Liver (tissue), 3 donors: Measurements from ENCODE around the gene RAPGEF6.

Experiments
- EGR1 ChIP-seq, 2 donors: IDR thresholded peaks; 2 replicates each; pipeline ENCODE4 v1.6.1; 2016 to 2018; ENCODE audit warnings: antibody characterized with exemption in 2 of 2, low read depth in 2 of 2
- YY1 ChIP-seq: IDR thresholded peaks from 2 replicates; pipeline ENCODE4 v1.6.1; 2016; ENCODE audit warnings: antibody characterized with exemption, mild to moderate bottlenecking
- TF ChIP-seq, protein P1 (sequence below): fragments of 150-350 bp; IDR thresholded peaks from 2 replicates; pipeline ENCODE4 v1.5.1; 2017; ENCODE audit warnings: improper control_type of control experiment, low read depth, low read length; ENCODE audit not compliant: missing input control
- TF ChIP-seq, protein P2 (sequence below): IDR thresholded peaks from 2 replicates; pipeline ENCODE4 v1.6.1; 2016; ENCODE audit warnings: antibody characterized with exemption
- donor health status: healthy.
- donor health status: healthy.

DNA sequence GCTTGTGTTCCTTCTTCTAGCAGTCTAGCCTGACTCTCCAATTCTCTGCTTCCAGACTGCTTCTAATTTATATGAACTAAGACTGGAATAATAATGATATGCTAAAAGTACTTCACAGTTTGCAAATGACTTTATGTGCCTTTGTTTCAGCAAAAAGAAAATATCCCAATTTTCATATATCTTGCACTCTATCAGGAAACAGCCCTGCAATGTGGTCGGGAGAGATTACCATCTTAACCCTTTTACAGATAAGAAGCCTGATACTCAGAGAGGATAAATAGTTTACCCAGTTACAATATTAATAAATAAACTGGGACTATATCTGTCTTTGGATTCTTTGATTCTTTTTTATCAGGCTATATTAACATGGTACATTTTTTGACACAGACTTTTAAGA lies 245.2 kb downstream of the RAPGEF6 start:
- TF ChIP-seq, protein P1, sequence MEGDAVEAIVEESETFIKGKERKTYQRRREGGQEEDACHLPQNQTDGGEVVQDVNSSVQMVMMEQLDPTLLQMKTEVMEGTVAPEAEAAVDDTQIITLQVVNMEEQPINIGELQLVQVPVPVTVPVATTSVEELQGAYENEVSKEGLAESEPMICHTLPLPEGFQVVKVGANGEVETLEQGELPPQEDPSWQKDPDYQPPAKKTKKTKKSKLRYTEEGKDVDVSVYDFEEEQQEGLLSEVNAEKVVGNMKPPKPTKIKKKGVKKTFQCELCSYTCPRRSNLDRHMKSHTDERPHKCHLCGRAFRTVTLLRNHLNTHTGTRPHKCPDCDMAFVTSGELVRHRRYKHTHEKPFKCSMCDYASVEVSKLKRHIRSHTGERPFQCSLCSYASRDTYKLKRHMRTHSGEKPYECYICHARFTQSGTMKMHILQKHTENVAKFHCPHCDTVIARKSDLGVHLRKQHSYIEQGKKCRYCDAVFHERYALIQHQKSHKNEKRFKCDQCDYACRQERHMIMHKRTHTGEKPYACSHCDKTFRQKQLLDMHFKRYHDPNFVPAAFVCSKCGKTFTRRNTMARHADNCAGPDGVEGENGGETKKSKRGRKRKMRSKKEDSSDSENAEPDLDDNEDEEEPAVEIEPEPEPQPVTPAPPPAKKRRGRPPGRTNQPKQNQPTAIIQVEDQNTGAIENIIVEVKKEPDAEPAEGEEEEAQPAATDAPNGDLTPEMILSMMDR, result no peak
- no peak for TF ChIP-seq YY1
- TF ChIP-seq, protein P2, sequence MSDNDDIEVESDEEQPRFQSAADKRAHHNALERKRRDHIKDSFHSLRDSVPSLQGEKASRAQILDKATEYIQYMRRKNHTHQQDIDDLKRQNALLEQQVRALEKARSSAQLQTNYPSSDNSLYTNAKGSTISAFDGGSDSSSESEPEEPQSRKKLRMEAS, result no peak
- TF ChIP-seq EGR1 (IDR thresholded peaks at IDR 0.05; ENCODE audit: low read depth in 2 of 2), result no peak
